SK-N-SH treated with all-trans-retinoic acid at 6 μM for 48 hours (cell line): ENCODE data around the gene TBC1D25.

Experiments used
- ATAC-seq: fragments of 200-7000 bp; cut with Tn5 transposase; 3 replicates; pipeline ENCODE4 v1.9.1; 2020; ENCODE audit warnings: mild to moderate bottlenecking, moderate library complexity
- ARNTL ChIP-seq: fragments of 450-650 bp; formaldehyde crosslinking; IDR thresholded peaks from 2 replicates; pipeline ENCODE4 v1.5.0; 2020; ENCODE audit warnings: low read depth, mild to moderate bottlenecking, moderate library complexity, borderline replicate concordance
- BACH2 ChIP-seq: fragments of 250-450 bp; sonication (Bioruptor Pico); IDR thresholded peaks from 2 replicates; pipeline ENCODE4 v1.9.0; 2021; ENCODE audit warnings: mild to moderate bottlenecking, borderline replicate concordance
- CSDC2 ChIP-seq: fragments of 250-450 bp; sonication (Bioruptor Pico); IDR thresholded peaks from 2 replicates; pipeline ENCODE4 v1.5.0; 2020; ENCODE audit warnings: mild to moderate bottlenecking, moderate library complexity
- ESRRG ChIP-seq: fragments of 250-450 bp; sonication (Bioruptor Pico); IDR thresholded peaks from 2 replicates; pipeline ENCODE4 v1.6.1; 2021; ENCODE audit warnings: mild to moderate bottlenecking
- GLIS3 ChIP-seq: fragments of 250-450 bp; sonication (Bioruptor Pico); IDR thresholded peaks from 2 replicates; pipeline ENCODE4 v1.5.0; 2020; ENCODE audit warnings: mild to moderate bottlenecking, moderate library complexity
- ISL1 ChIP-seq: fragments of 250-450 bp; sonication (Bioruptor Pico); IDR thresholded peaks from 2 replicates; pipeline ENCODE4 v2.1.2; 2022; ENCODE audit warnings: mild to moderate bottlenecking, moderate library complexity
- OSR1 ChIP-seq: fragments of 250-450 bp; sonication (Bioruptor Pico); IDR thresholded peaks from 2 replicates; pipeline ENCODE4 v1.8.0; 2022; ENCODE audit warnings: moderate library complexity, mild to moderate bottlenecking, inconsistent platforms
- RARB ChIP-seq: fragments of 250-450 bp; sonication (Bioruptor Pico); IDR thresholded peaks from 2 replicates; pipeline ENCODE4 v1.8.0; 2021; ENCODE audit warnings: mild to moderate bottlenecking, moderate library complexity
- SNAI2 ChIP-seq: fragments of 250-450 bp; sonication (Bioruptor Pico); IDR thresholded peaks from 2 replicates; pipeline ENCODE4 v1.5.0; 2020; ENCODE audit warnings: mild to moderate bottlenecking, moderate library complexity
- TCF4 ChIP-seq: fragments of 250-450 bp; sonication (Bioruptor Pico); IDR thresholded peaks from 2 replicates; pipeline ENCODE4 v1.8.0; 2021; ENCODE audit warnings: mild to moderate bottlenecking, moderate library complexity, borderline replicate concordance
- TOX ChIP-seq: fragments of 250-450 bp; sonication (Bioruptor Pico); IDR thresholded peaks from 2 replicates; pipeline ENCODE4 v1.8.0; 2021; ENCODE audit warnings: mild to moderate bottlenecking, moderate library complexity, borderline replicate concordance
- ZC3H10 ChIP-seq: fragments of 250-450 bp; sonication (Bioruptor Pico); IDR thresholded peaks from 2 replicates; pipeline ENCODE4 v1.5.1; 2021; ENCODE audit warnings: mild to moderate bottlenecking, moderate library complexity
- ZFP3 ChIP-seq: fragments of 250-450 bp; sonication (Bioruptor Pico); IDR thresholded peaks from 2 replicates; pipeline ENCODE4 v1.5.0; 2020; ENCODE audit warnings: mild to moderate bottlenecking, moderate library complexity
- ZFP30 ChIP-seq: fragments of 450-650 bp; formaldehyde crosslinking; IDR thresholded peaks from 2 replicates; pipeline ENCODE4 v1.5.0; 2022; ENCODE audit warnings: mild to moderate bottlenecking, moderate library complexity
- ZNF70 ChIP-seq: fragments of 450-650 bp; formaldehyde crosslinking; IDR thresholded peaks from 2 replicates; pipeline ENCODE4 v1.5.0; 2020; ENCODE audit warnings: mild to moderate bottlenecking, moderate library complexity
- ZNF8 ChIP-seq: fragments of 450-650 bp; formaldehyde crosslinking; IDR thresholded peaks from 2 replicates; pipeline ENCODE4 v1.5.0; 2020; ENCODE audit warnings: mild to moderate bottlenecking, moderate library complexity
- TF ChIP-seq, protein P1 (sequence below): fragments of 250-450 bp; sonication (Bioruptor Pico); IDR thresholded peaks from 2 replicates; pipeline ENCODE4 v1.5.0; 2020; ENCODE audit warnings: mild to moderate bottlenecking, moderate library complexity
- TF ChIP-seq, protein P2 (sequence below): fragments of 250-450 bp; sonication (Bioruptor Pico); IDR thresholded peaks from 2 replicates; pipeline ENCODE4 v1.8.0; 2021; ENCODE audit warnings: low read depth, mild to moderate bottlenecking, moderate library complexity, borderline replicate concordance
- TF ChIP-seq, protein P3 (sequence below): fragments of 250-450 bp; sonication (Bioruptor Pico); IDR thresholded peaks from 2 replicates; pipeline ENCODE4 v1.5.1; 2021; ENCODE audit warnings: mild to moderate bottlenecking, moderate library complexity
- TF ChIP-seq, protein P4 (sequence below): fragments of 250-450 bp; sonication (Bioruptor Pico); IDR thresholded peaks from 2 replicates; pipeline ENCODE4 v1.5.1; 2020; ENCODE audit warnings: low read depth, mild to moderate bottlenecking, moderate library complexity
- TF ChIP-seq, protein P5 (sequence below): fragments of 250-450 bp; sonication (Bioruptor Pico); IDR thresholded peaks from 2 replicates; pipeline ENCODE4 v1.8.0; 2020; ENCODE audit warnings: mild to moderate bottlenecking, moderate library complexity, borderline replicate concordance

Gene TBC1D25

DNA sequence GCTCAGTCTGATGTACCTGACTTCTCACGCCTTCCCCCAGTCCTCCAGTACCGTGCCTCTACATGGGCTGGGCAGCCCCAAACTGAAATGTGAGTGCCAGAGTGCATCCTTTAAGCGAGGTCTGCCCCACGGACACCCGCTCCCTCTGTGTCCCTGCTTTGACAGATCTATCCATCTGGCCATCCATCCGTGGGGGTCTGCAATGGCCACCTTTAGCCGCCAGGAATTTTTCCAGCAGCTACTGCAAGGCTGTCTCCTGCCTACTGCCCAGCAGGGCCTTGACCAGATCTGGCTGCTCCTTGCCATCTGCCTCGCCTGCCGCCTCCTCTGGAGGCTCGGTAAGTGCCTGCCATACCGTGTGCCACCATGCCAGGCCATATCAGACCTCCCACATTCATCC, 29.9 kb upstream of the TBC1D25 start:
- ATAC-seq, result no peak; the same call in 1 of the 3 replicates
- TF ChIP-seq RARB, result no peak
- TF ChIP-seq, protein P1, sequence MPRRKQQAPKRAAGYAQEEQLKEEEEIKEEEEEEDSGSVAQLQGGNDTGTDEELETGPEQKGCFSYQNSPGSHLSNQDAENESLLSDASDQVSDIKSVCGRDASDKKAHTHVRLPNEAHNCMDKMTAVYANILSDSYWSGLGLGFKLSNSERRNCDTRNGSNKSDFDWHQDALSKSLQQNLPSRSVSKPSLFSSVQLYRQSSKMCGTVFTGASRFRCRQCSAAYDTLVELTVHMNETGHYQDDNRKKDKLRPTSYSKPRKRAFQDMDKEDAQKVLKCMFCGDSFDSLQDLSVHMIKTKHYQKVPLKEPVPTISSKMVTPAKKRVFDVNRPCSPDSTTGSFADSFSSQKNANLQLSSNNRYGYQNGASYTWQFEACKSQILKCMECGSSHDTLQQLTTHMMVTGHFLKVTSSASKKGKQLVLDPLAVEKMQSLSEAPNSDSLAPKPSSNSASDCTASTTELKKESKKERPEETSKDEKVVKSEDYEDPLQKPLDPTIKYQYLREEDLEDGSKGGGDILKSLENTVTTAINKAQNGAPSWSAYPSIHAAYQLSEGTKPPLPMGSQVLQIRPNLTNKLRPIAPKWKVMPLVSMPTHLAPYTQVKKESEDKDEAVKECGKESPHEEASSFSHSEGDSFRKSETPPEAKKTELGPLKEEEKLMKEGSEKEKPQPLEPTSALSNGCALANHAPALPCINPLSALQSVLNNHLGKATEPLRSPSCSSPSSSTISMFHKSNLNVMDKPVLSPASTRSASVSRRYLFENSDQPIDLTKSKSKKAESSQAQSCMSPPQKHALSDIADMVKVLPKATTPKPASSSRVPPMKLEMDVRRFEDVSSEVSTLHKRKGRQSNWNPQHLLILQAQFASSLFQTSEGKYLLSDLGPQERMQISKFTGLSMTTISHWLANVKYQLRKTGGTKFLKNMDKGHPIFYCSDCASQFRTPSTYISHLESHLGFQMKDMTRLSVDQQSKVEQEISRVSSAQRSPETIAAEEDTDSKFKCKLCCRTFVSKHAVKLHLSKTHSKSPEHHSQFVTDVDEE (CRISPR knock-in tag), result no peak
- TF ChIP-seq ZNF8 (CRISPR knock-in tag), result no peak
- TF ChIP-seq ZNF70 (CRISPR knock-in tag), result no peak
- TF ChIP-seq, protein P2, sequence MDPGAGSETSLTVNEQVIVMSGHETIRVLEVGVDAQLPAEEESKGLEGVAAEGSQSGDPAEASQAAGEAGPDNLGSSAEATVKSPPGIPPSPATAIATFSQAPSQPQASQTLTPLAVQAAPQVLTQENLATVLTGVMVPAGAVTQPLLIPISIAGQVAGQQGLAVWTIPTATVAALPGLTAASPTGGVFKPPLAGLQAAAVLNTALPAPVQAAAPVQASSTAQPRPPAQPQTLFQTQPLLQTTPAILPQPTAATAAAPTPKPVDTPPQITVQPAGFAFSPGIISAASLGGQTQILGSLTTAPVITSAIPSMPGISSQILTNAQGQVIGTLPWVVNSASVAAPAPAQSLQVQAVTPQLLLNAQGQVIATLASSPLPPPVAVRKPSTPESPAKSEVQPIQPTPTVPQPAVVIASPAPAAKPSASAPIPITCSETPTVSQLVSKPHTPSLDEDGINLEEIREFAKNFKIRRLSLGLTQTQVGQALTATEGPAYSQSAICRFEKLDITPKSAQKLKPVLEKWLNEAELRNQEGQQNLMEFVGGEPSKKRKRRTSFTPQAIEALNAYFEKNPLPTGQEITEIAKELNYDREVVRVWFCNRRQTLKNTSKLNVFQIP (CRISPR knock-in tag), result no peak
- TF ChIP-seq, protein P3, sequence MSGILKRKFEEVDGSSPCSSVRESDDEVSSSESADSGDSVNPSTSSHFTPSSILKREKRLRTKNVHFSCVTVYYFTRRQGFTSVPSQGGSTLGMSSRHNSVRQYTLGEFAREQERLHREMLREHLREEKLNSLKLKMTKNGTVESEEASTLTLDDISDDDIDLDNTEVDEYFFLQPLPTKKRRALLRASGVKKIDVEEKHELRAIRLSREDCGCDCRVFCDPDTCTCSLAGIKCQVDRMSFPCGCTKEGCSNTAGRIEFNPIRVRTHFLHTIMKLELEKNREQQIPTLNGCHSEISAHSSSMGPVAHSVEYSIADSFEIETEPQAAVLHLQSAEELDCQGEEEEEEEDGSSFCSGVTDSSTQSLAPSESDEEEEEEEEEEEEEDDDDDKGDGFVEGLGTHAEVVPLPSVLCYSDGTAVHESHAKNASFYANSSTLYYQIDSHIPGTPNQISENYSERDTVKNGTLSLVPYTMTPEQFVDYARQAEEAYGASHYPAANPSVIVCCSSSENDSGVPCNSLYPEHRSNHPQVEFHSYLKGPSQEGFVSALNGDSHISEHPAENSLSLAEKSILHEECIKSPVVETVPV (CRISPR knock-in tag), result no peak
- no peak for TF ChIP-seq TCF4 (CRISPR knock-in tag)
- no peak for TF ChIP-seq CSDC2 (CRISPR knock-in tag)
- no peak for TF ChIP-seq SNAI2 (CRISPR knock-in tag)
- no peak for TF ChIP-seq BACH2 (CRISPR knock-in tag)
- TF ChIP-seq TOX (CRISPR knock-in tag), result no peak
- no peak for TF ChIP-seq ZFP30 (CRISPR knock-in tag)
- TF ChIP-seq ZFP3, result no peak
- TF ChIP-seq ZC3H10 (CRISPR knock-in tag), result no peak
- TF ChIP-seq ISL1 (CRISPR knock-in tag), result no peak
- TF ChIP-seq GLIS3 (CRISPR knock-in tag), result no peak
- TF ChIP-seq, protein P4, sequence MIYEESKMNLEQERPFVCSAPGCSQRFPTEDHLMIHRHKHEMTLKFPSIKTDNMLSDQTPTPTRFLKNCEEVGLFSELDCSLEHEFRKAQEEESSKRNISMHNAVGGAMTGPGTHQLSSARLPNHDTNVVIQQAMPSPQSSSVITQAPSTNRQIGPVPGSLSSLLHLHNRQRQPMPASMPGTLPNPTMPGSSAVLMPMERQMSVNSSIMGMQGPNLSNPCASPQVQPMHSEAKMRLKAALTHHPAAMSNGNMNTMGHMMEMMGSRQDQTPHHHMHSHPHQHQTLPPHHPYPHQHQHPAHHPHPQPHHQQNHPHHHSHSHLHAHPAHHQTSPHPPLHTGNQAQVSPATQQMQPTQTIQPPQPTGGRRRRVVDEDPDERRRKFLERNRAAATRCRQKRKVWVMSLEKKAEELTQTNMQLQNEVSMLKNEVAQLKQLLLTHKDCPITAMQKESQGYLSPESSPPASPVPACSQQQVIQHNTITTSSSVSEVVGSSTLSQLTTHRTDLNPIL (CRISPR knock-in tag), result no peak
- TF ChIP-seq, protein P5, sequence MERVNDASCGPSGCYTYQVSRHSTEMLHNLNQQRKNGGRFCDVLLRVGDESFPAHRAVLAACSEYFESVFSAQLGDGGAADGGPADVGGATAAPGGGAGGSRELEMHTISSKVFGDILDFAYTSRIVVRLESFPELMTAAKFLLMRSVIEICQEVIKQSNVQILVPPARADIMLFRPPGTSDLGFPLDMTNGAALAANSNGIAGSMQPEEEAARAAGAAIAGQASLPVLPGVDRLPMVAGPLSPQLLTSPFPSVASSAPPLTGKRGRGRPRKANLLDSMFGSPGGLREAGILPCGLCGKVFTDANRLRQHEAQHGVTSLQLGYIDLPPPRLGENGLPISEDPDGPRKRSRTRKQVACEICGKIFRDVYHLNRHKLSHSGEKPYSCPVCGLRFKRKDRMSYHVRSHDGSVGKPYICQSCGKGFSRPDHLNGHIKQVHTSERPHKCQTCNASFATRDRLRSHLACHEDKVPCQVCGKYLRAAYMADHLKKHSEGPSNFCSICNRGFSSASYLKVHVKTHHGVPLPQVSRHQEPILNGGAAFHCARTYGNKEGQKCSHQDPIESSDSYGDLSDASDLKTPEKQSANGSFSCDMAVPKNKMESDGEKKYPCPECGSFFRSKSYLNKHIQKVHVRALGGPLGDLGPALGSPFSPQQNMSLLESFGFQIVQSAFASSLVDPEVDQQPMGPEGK (CRISPR knock-in tag), result no peak
- no peak for TF ChIP-seq OSR1

DNA sequence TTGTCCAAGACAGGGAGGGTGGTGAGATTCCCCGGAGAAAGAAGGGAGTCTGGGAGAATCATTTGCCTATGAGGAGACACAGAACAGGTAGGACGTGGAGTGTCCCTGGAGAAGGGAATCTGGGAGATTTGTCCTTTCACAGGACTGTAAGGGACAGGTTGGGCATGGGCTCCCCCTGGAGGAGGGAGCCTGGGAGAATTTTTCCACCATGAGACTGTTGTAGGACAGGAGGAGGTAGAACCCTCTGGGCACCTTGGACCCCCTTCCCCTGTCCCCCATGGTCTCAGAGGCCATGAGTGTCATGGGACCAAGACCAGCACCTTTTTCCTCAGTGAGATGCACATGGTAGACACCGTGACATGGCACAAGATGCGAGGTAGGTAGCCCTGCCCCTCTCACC, 28.0 kb upstream of the TBC1D25 start:
- ATAC-seq, result peak; percentile 41
- TF ChIP-seq GLIS3 (CRISPR knock-in tag), result no peak
- no peak for TF ChIP-seq ZFP3
- TF ChIP-seq, protein P3 (CRISPR knock-in tag), result no peak
- no peak for TF ChIP-seq ESRRG (CRISPR knock-in tag)
- TF ChIP-seq, protein P1 (CRISPR knock-in tag), result no peak
- TF ChIP-seq OSR1, result no peak
- TF ChIP-seq ZC3H10 (CRISPR knock-in tag), result no peak
- TF ChIP-seq, protein P5 (CRISPR knock-in tag), result no peak
- no peak for TF ChIP-seq ARNTL (CRISPR knock-in tag)
- TF ChIP-seq, protein P2 (CRISPR knock-in tag), result no peak
- TF ChIP-seq ZNF70 (CRISPR knock-in tag), result no peak
